ENCODE results near the gene DSCAML1. TPM values are rescaled to one million over a fixed set of nuclear protein-coding genes. Genes with fewer than 3 reads are reported as not detected.
"Not testable (repeated sequence)": the region's sequence is repeated elsewhere in the genome, so short reads cannot be mapped to it uniquely, and the experiment has no call there.

The DSCAML1 gene
- total RNA-seq, 1 donor from 2014 or later, result not detected

- ATAC-seq, result no peak
Observed at GRCh38 chr11:117459123-117459978, 337.7 kb downstream of the DSCAML1 start.

- ATAC-seq, result no peak
Observed at GRCh38 chr11:117458275-117459122, 338.5 kb downstream of the DSCAML1 start.

- no peak for ATAC-seq
Observed at GRCh38 chr11:117457835-117458234, 339.2 kb downstream of the DSCAML1 start.

DNA sequence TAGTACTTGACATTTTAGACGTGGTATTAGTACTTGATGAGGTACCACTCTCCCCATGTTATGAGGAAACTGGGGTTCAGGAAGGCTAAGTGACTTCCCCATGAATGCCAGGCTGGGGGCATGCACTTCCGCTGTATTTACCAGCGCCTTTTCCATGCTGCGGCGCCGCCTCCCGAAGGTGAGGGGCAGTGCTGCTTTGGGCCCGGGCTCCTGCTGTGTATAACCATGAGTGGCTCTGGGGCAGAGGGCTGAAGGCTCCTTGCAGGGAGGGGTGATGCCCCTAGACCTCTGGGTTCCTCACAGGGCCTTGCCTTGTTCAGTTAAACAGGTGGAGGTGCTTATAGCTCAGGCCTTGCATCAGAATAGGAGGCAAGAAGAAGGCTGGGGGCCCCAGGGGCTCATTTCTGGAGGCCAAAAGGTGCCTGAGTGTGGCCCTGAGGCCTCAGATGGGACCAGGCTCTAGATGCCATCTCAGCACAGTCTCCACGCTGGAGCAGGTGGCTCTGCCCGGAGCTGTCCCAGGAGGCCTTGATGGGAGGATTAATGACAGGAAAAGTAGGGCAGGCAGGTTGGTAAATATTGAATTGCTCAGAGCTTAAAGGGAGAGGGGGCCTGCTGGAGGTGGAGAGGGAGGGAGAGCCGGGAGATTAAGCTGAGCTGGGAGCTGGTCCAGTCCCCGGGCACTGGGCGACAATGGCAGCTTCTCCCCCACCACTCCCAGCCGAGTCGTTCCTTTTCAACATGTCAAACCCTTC is 339.8 kb downstream of the DSCAML1 start:
- ATAC-seq, result no peak

GRCh38 chr11:117456721-117457029 is 340.3 kb downstream of the DSCAML1 start:
- ATAC-seq, result not testable (repeated sequence)

GRCh38 chr11:117456027-117456720 is 340.8 kb downstream of the DSCAML1 start:
- ATAC-seq, result no peak

- no peak for ATAC-seq
Observed at GRCh38 chr11:117454564-117454917, 342.5 kb downstream of the DSCAML1 start.

- no peak for ATAC-seq
Observed at GRCh38 chr11:117453886-117454563, 343.0 kb downstream of the DSCAML1 start.

DNA sequence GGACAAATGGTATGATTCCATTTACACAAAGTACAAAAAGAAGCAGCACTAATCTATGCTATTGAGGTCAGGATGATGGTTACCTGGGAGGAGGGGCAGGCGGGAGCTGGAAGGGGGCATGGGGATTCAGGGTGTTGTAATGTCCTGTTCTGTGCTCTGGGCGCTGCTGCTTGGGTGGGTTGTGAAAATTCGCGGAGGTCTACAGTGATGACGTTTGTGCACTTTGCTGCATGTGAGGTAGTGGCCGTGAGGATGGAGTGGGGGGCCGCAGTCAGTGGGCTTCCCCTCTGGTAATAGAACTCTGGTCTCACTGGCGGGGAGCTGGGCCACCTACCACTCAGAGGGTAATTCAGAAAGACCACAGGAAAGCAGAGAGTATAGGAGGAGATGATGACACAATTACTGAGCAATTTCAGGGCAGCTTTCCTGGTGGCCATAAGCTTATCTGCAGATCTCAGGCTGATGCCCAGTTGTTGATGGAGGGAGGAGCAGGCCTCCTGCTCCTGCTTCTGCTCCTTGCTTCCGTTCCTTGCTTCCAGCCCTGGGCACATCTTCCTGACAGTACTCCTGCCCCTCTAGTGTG is 347.8 kb downstream of the DSCAML1 start:
- no peak for ATAC-seq

DNA sequence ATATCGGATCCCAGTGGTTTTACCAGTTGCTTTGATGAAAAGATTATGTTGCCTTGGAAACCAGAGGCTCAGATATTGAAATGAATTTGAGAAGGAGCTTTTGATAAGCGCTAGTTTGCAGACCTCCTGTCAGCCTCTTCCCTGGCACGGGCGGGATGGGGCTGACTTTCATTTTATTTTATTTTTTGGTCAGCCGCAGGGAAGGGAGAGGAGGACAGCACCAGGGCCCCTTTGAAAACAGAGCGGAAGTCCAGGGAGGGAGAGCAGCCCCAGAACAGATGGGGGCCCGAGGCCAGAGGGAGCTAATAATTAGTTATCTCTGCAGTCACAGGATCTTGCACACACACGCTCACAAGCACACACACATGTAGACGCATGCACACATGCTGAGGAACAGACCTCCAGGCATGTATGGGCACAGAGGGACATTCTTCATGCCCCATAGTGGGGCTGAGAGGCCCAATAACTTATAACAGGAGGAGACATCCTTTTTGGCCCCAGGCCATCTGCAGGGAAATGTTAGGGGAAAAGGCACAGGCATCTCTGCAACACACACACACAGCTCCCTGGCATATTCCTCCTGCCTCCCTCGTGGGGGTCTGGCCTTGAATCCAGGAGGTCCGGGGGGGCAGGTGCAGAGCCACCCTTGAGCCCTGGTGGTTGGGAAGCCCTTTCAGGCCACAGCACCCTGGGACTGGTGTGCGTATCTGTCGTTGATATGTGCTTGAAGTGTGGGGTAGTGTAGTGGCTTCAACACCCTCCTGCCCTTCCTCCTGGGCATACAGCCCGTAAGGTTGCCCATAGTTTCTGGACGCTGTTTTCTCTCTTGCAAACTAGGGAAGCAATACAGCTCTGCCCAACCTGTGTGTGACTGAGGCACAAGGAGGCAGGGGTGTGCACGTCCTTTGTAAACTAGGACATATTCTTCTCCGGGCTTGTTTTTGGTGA is 352.0 kb downstream of the DSCAML1 start:
- no peak for ATAC-seq

DNA sequence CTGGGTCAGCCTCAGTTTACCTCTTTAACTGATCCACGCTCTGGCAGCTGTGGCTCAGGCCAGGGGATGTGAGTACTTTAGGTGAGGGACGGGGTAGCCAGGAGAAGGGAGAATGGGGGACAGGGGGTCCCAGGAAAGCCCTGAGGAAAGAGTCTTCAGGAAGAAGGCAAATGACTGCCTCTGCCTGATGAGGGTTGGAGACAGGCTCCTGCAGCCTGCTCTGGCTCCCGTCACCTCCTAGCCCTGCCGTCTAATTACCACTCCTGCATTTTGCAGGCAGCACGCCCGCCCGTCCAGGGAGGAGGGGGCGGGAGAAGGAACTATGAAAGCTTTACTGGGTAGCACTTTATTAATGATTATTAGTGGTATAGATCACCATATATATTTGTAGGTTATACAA is 352.8 kb downstream of the DSCAML1 start:
- no peak for ATAC-seq

GRCh38 chr11:117443266-117444186 is 353.5 kb downstream of the DSCAML1 start:
- no peak for ATAC-seq

- no peak for ATAC-seq
Observed at GRCh38 chr11:117442869-117443239, 354.2 kb downstream of the DSCAML1 start.

- ATAC-seq, result no peak
Observed at GRCh38 chr11:117442049-117442868, 354.8 kb downstream of the DSCAML1 start.

- ATAC-seq, result no peak
Observed at GRCh38 chr11:117441146-117441975, 355.7 kb downstream of the DSCAML1 start.

DNA sequence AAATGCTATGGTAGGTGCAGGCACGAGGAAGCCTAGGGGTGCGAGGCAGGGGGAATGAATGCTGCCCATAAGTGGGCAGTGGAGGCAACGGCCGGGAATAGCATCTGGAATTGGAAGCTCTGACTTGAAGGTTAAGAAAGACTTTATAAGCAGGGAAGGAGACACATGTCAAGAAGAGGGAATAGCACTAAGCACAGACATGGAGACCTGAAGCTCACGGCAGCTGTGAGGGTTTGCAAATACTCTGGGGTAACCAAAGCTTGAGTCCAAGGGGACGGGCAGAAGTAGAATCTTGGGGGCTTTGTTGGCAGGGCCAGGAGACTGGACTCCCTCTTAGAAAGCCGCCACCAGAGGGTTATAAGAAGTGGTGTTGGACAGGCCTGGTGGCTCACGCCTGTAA is 356.8 kb downstream of the DSCAML1 start:
- no peak for ATAC-seq

DNA sequence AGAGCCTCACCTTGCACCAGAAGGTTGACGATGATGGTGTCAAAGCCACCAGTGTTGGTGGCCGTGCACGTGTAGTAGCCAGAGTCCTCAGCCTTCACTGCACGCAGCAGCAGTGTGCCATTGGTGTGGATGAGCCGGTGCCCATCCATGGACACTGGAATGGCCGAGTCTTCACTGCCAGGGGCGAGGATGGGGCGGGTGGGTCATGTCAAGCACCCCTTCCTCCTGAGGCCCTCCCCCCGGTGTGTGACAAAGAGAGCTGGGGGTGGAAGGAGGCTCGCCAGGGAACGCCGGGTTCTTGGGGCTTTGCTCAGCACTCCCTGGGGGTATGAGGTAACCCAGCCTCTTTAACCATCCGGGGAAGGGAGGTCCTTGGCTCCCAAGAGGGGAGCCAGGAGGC is 357.8 kb downstream of the DSCAML1 start:
- ATAC-seq, result no peak

All from esophagus mucosa (tissue), 1 donor.